CD14-positive monocyte (primary cell): ENCODE measurements around the gene GLRB. TPM values are rescaled to one million over a fixed set of nuclear protein-coding genes. Genes with fewer than 3 reads are reported as not detected.

ENCODE experiments used
- DNase-seq, 3 donors: peaks; one replicate each; pipeline ENCODE4 v3.0.0-alpha.2; 2011 to 2022
- H2AFZ ChIP-seq: 2 replicates; pipeline ENCODE4 v1.6.0; 2012; ENCODE audit warnings: mild to moderate bottlenecking, low read depth, low read length, inconsistent platforms; ENCODE audit not compliant: insufficient read depth, poor library complexity, severe bottlenecking
- H3K27ac ChIP-seq, 2 donors: 1 replicate in 1 of 2; 2 replicates in 1 of 2; pipeline ENCODE4 v1.5.1; 2012 to 2013; ENCODE audit warnings: low read length in 2 of 2, control low read depth in 1 of 2, inconsistent platforms in 1 of 2, low read depth in 1 of 2, mild to moderate bottlenecking in 1 of 2
- H3K27me3 ChIP-seq, 2 donors: one replicate each; pipeline versions ENCODE4 v1.6.0 to v1.6.1; 2011 to 2013; ENCODE audit warnings: low read length in 2 of 2; ENCODE audit not compliant: control insufficient read depth in 2 of 2, insufficient read depth in 2 of 2
- H3K36me3 ChIP-seq, 2 donors: replicated peaks in 1 of 2; 1 replicate in 1 of 2; 2 replicates in 1 of 2; pipeline versions ENCODE4 v1.5.1 to v1.6.1; 2012 to 2013; ENCODE audit warnings: low read length in 2 of 2, control low read depth in 1 of 2, inconsistent platforms in 1 of 2, mild to moderate bottlenecking in 1 of 2; ENCODE audit not compliant: insufficient read depth in 2 of 2, control insufficient read depth in 1 of 2
- H3K4me1 ChIP-seq, 2 donors: 1 replicate in 1 of 2; 2 replicates in 1 of 2; pipeline versions ENCODE4 v1.5.1 to v1.6.1; 2012 to 2013; ENCODE audit warnings: low read length in 2 of 2, control low read depth in 1 of 2, inconsistent platforms in 1 of 2, mild to moderate bottlenecking in 1 of 2, moderate library complexity in 1 of 2; ENCODE audit not compliant: insufficient read depth in 2 of 2, control insufficient read depth in 1 of 2
- H3K4me2 ChIP-seq: replicated peaks from 2 replicates; pipeline ENCODE3; 2012; ENCODE audit warnings: low read length, moderate library complexity, mild to moderate bottlenecking; ENCODE audit not compliant: poor library complexity, severe bottlenecking; ENCODE audit errors: extremely low read depth
- H3K4me3 ChIP-seq, 3 experiments: fragments of 200-600 bp in 1 of 3; sonication (generic) in 1 of 3; replicated peaks in 1 of 3; 1 replicate in 2 of 3; 2 replicates in 1 of 3; pipeline ENCODE4 v1.5.1; 2011 to 2013; ENCODE audit warnings: low read length in 3 of 3, mild to moderate bottlenecking in 3 of 3, control low read depth in 2 of 3, low read depth in 2 of 3, inconsistent platforms in 1 of 3, moderate library complexity in 1 of 3
- H3K79me2 ChIP-seq: 2 replicates; pipeline ENCODE4 v1.6.0; 2012; ENCODE audit warnings: mild to moderate bottlenecking, control low read depth, inconsistent platforms, low read length, moderate library complexity; ENCODE audit not compliant: insufficient read depth
- H3K9ac ChIP-seq: 2 replicates; pipeline ENCODE4 v1.6.0; 2017; ENCODE audit warnings: low read length, mild to moderate bottlenecking; ENCODE audit not compliant: insufficient read depth, poor library complexity, severe bottlenecking
- H3K9me3 ChIP-seq, 2 donors: replicated peaks in 1 of 2; 1 replicate in 1 of 2; 2 replicates in 1 of 2; pipeline versions ENCODE4 v1.5.1 to v1.6.1; 2012 to 2013; ENCODE audit warnings: low read length in 2 of 2, control low read depth in 1 of 2; ENCODE audit not compliant: control insufficient read depth in 1 of 2, insufficient read depth in 1 of 2
- H4K20me1 ChIP-seq: 2 replicates; pipeline ENCODE4 v1.6.0; 2012; ENCODE audit warnings: mild to moderate bottlenecking, low read length, control low read depth, moderate library complexity; ENCODE audit not compliant: insufficient read depth
- H3K27ac Mint-ChIP-seq, 7 donors: one replicate each; pipeline ENCODE4 v1.8.0; 2020; ENCODE audit warnings: mild to moderate bottlenecking in 7 of 7, mixed read lengths in 7 of 7, moderate library complexity in 6 of 7, inconsistent platforms in 2 of 7
- H3K27me3 Mint-ChIP-seq, 3 donors: one replicate each; pipeline ENCODE4 v1.8.0; 2021 to 2022; ENCODE audit warnings: low read depth in 3 of 3, mild to moderate bottlenecking in 3 of 3, mixed read lengths in 3 of 3, moderate library complexity in 3 of 3, inconsistent platforms in 1 of 3
- H3K36me3 Mint-ChIP-seq, 2 donors: one replicate each; pipeline ENCODE4 v1.8.0; 2020; ENCODE audit warnings: mixed read lengths in 2 of 2, inconsistent platforms in 1 of 2, mild to moderate bottlenecking in 1 of 2
- H3K4me1 Mint-ChIP-seq: one replicate; pipeline ENCODE4 v1.8.0; 2020; ENCODE audit warnings: mild to moderate bottlenecking, mixed read lengths
- H3K4me3 Mint-ChIP-seq, 2 donors: one replicate each; pipeline ENCODE4 v1.8.0; 2020; ENCODE audit warnings: mild to moderate bottlenecking in 2 of 2, mixed read lengths in 2 of 2, moderate library complexity in 1 of 2
- H3K9me3 Mint-ChIP-seq, 7 donors: one replicate each; pipeline ENCODE4 v1.8.0; 2020 to 2022; ENCODE audit warnings: mixed read lengths in 7 of 7, mild to moderate bottlenecking in 6 of 7, moderate library complexity in 6 of 7, inconsistent platforms in 2 of 7
- WGBS: methylation state at CpG from one replicate; pipeline ENCODE4 v1.1.5; 2013; ENCODE audit warnings: missing lambda C conversion rate; ENCODE audit not compliant: insufficient coverage; 5-methylcytosine and 5-hydroxymethylcytosine counted together
- intact Hi-C, 2 donors: fragments of 100-400 bp; cut with micrococcal nuclease; formaldehyde crosslinking; loops; one replicate each; pipeline versions ENCODE4 v1.15.0 to v1.15.1; 2023
- polyA plus RNA-seq, 3 donors: library from polyadenylated mRNA; depleted of rRNA in 1 of 3; unstranded in 2 of 3; stranded (reverse) in 1 of 3; fragments of 300-500 nt in 2 of 3; fragments of >200 nt in 1 of 3; fragmentation: Illumina TruSeq in 2 of 3; gene quantifications; 1 replicate in 2 of 3; 2 replicates in 1 of 3; pipeline ENCODE4 v1.2.3, GENCODE V29; 2012 to 2021
- TF ChIP-seq, protein P1 (sequence below): fragments of 200-600 bp; IDR thresholded peaks from one replicate; pipeline ENCODE4 v1.8.0; 2022; ENCODE audit warnings: antibody characterized with exemption, mild to moderate bottlenecking

Gene GLRB
- polyA plus RNA-seq, 3 donors, result not detected

- H3K9me3 Mint-ChIP-seq, result no peaks in the 10 kb centered on the region
- Histone ChIP-seq H3K9me3 (no peaks in the 10 kb centered on the region), H3K4me2 (no peak overlapping the region), H3K27ac (no peak overlapping the region), H4K20me1 (no peaks in the 10 kb centered on the region), H3K9ac (no peak overlapping the region), H3K4me1 (peaks cover 0 to 3% of the 10 kb centered on the region in 2 donors), H3K4me3 (no peak overlapping the region), H2AFZ (no peak overlapping the region), H3K79me2 (no peaks in the 10 kb centered on the region), H3K36me3 (no peaks in the 10 kb centered on the region), H3K27me3 (no peaks in the 10 kb centered on the region)
- DNase-seq, result peak; percentile 9 to 46 (median 32)
- peaks cover 6% of the 10 kb centered on the region for H3K4me1 Mint-ChIP-seq
- H3K27ac Mint-ChIP-seq, result no peak overlapping the region
- peaks cover 0 to 2% (median 0%) of the 10 kb centered on the region in 3 donors for H3K27me3 Mint-ChIP-seq
- intact Hi-C loops, result loop anchor here in 1 of 2 donors (10.0 kb wide), 1 partner anchor 571 kb away; no protein-coding TSS in a partner anchor
- TF ChIP-seq, protein P1, sequence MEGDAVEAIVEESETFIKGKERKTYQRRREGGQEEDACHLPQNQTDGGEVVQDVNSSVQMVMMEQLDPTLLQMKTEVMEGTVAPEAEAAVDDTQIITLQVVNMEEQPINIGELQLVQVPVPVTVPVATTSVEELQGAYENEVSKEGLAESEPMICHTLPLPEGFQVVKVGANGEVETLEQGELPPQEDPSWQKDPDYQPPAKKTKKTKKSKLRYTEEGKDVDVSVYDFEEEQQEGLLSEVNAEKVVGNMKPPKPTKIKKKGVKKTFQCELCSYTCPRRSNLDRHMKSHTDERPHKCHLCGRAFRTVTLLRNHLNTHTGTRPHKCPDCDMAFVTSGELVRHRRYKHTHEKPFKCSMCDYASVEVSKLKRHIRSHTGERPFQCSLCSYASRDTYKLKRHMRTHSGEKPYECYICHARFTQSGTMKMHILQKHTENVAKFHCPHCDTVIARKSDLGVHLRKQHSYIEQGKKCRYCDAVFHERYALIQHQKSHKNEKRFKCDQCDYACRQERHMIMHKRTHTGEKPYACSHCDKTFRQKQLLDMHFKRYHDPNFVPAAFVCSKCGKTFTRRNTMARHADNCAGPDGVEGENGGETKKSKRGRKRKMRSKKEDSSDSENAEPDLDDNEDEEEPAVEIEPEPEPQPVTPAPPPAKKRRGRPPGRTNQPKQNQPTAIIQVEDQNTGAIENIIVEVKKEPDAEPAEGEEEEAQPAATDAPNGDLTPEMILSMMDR, result peak; percentile 76
- no CpG with 5 or more reads among the region's 2 CpGs for WGBS
- H3K4me3 Mint-ChIP-seq, result no peak overlapping the region
- H3K36me3 Mint-ChIP-seq, result no peaks in the 10 kb centered on the region
Measured at GRCh38 chr4:157045507-157046127, 30.3 kb upstream of the GLRB start.

DNA sequence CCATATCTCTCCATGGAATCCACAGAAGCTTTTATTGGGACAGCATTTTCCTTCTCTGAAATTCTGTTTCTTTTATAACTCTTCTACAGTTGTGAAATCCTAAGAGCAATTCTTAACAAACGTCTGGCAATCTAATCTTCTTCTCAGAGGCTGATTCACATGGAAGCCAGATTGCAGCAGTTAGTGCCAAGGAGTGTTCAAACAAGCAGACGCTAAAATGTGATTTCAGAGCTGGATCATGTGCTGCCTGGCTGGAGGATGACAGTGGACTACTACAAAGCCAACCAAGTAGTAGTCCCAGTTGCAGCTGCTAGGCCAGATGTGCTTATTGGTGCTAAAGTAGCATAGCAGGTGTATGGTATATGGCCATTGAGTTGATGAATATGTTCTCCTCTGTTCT, 27.7 kb upstream of the GLRB start:
- Histone ChIP-seq H3K79me2 (no peaks in the 10 kb centered on the region), H3K27ac (no peak overlapping the region), H3K36me3 (no peaks in the 10 kb centered on the region), H3K4me2 (no peak overlapping the region), H3K4me1 (no peaks in the 10 kb centered on the region), H3K9me3 (no peaks in the 10 kb centered on the region), H3K4me3 (no peak overlapping the region), H4K20me1 (no peaks in the 10 kb centered on the region), H2AFZ (no peak overlapping the region), H3K9ac (no peak overlapping the region), H3K27me3 (no peaks in the 10 kb centered on the region)
- intact Hi-C loops, result loop anchor here in 1 of 2 donors (10.0 kb wide), 1 partner anchor 573 kb away; no protein-coding TSS in a partner anchor
- TF ChIP-seq, protein P1, result no peak
- H3K4me1 Mint-ChIP-seq, result peaks cover under 1% of the 10 kb centered on the region
- no peak overlapping the region for H3K27ac Mint-ChIP-seq
- no peak for DNase-seq
- no peaks in the 10 kb centered on the region for H3K36me3 Mint-ChIP-seq
- H3K4me3 Mint-ChIP-seq, result no peak overlapping the region
- H3K27me3 Mint-ChIP-seq, result peaks cover 0 to 2% (median under 1%) of the 10 kb centered on the region in 3 donors
- 40% methylated on average over 1 of the region's 2 CpGs for WGBS
- no peaks in the 10 kb centered on the region for H3K9me3 Mint-ChIP-seq
